Panc1 (cell line): ENCODE data around the gene NPC1L1. TPM values are rescaled to one million over a fixed set of nuclear protein-coding genes. Genes with fewer than 3 reads are reported as not detected.
A peak's percentile ranks its signal among the peaks of the same experiment; 100 is the strongest.
"Not testable (repeated sequence)": the region's sequence is repeated elsewhere in the genome, so short reads cannot be mapped to it uniquely, and the experiment has no call there.

Source experiments
- ATAC-seq: fragments of 200-7000 bp; cut with Tn5 transposase; 2 replicates; pipeline ENCODE4 v1.9.1; 2020; ENCODE audit warnings: mild to moderate bottlenecking, moderate library complexity
- BruUV-seq: library from RNA; stranded (reverse); fragments of 400-500 nt; replicated peaks from 2 replicates; lab custom pipeline; 2021; lab: Mats Ljungman, UMichigan
- CTCF ChIA-PET: fragments of 300-600 bp; sonication (Branson Sonifier 250); formaldehyde crosslinking; loops from one replicate; lab custom pipeline; 2022; ENCODE audit warnings: antibody characterized with exemption; lab: Charles Lee
- POLR2A ChIA-PET: fragments of 300-600 bp; sonication (Branson Sonifier 250); formaldehyde crosslinking; loops from one replicate; lab custom pipeline; 2022; ENCODE audit warnings: antibody characterized with exemption; lab: Charles Lee
- DNase-seq: peaks from one replicate; pipeline ENCODE4 v3.0.0-alpha.2; 2010; ENCODE audit warnings: low read depth, low spot score
- H3K27ac ChIP-seq: 2 replicates; pipeline ENCODE4 v1.5.1; 2011; ENCODE audit warnings: mild to moderate bottlenecking, low read length, inconsistent platforms
- H3K27me3 ChIP-seq: fragments of 200-500 bp; sonication (Bioruptor generic); 2 replicates; pipeline ENCODE4 v1.6.0; 2014; ENCODE audit warnings: low read length, inconsistent platforms; ENCODE audit not compliant: control insufficient read depth, insufficient read depth
- H3K36me3 ChIP-seq: fragments of 200-500 bp; sonication (Bioruptor generic); 2 replicates; pipeline ENCODE4 v1.5.1; 2014; ENCODE audit warnings: inconsistent platforms, mild to moderate bottlenecking, low read length, moderate library complexity; ENCODE audit not compliant: control insufficient read depth, insufficient read depth
- H3K4me1 ChIP-seq: 2 replicates; pipeline ENCODE4 v1.5.1; 2011; ENCODE audit warnings: inconsistent platforms, mild to moderate bottlenecking, low read length, moderate library complexity; ENCODE audit not compliant: control insufficient read depth, insufficient read depth
- H3K4me3 ChIP-seq, 2 experiments: 2 replicates each; pipeline ENCODE4 v1.5.1; 2011 to 2012; ENCODE audit warnings: low read depth in 2 of 2, low read length in 2 of 2, mild to moderate bottlenecking in 2 of 2, inconsistent platforms in 1 of 2, moderate library complexity in 1 of 2
- H3K9me3 ChIP-seq: fragments of 200-500 bp; sonication (Bioruptor generic); 2 replicates; pipeline ENCODE4 v1.5.1; 2014; ENCODE audit warnings: low read depth, mild to moderate bottlenecking, inconsistent platforms, low read length, moderate library complexity; ENCODE audit not compliant: control insufficient read depth, insufficient read depth
- CTCF ChIP-seq: fragments of 450-650 bp; IDR thresholded peaks from 2 replicates; pipeline ENCODE4 v1.5.1; 2017; ENCODE audit warnings: mild to moderate bottlenecking
- POLR2AphosphoS5 ChIP-seq: IDR thresholded peaks from 2 replicates; pipeline ENCODE4 v1.6.1; 2012; ENCODE audit warnings: mild to moderate bottlenecking, low read depth, low read length, moderate library complexity
- REST ChIP-seq, 2 experiments: IDR thresholded peaks; 2 replicates each; pipeline ENCODE4 v1.6.1; 2011 to 2012; ENCODE audit warnings: low read depth in 2 of 2, control low read depth in 1 of 2, low read length in 1 of 2, mild to moderate bottlenecking in 1 of 2, moderate library complexity in 1 of 2; ENCODE audit not compliant: insufficient read depth in 1 of 2
- SIN3A ChIP-seq: IDR thresholded peaks from 2 replicates; pipeline ENCODE4 v1.6.1; 2012; ENCODE audit warnings: low read depth, mild to moderate bottlenecking, low read length, moderate library complexity, borderline replicate concordance; ENCODE audit not compliant: insufficient read depth
- TCF7L2 ChIP-seq: IDR thresholded peaks from 2 replicates; pipeline ENCODE4 v1.6.1; 2011; ENCODE audit warnings: mild to moderate bottlenecking, low read depth, low read length, inconsistent platforms
- in situ Hi-C: cut with HindIII; loops from 2 replicates; pipeline ENCODE4 v1.10.0; 2016; ENCODE audit warnings: low sequenced_read_pairs, low pct_unique_long_range_greater_than_20kb
- intact Hi-C: fragments of 100-400 bp; cut with micrococcal nuclease; formaldehyde crosslinking; loops from one replicate; pipeline ENCODE4 v1.10.0; 2022; ENCODE audit not compliant: unreplicated experiment
- total RNA-seq: library from RNA; stranded (reverse); gene quantifications from one replicate; pipeline ENCODE4 v1.2.1, GENCODE V29; 2021; ENCODE audit not compliant: unreplicated experiment

NPC1L1 gene
- total RNA-seq, 1 experiment from 2014 or later, result not detected

- no peak overlapping the region for H3K27ac ChIP-seq
- DNase-seq (no peak), ATAC-seq (peak; percentile 27)
- no TSS peak for BruUV-seq
- no peak overlapping the region for H3K4me3 ChIP-seq
- in situ Hi-C loops (no loop called here), intact Hi-C loops (loop anchor here (5.0 to 10.0 kb wide), 2 partner anchors 71 to 318 kb away; partner anchors contain the start of gene NUDCD3)
- H3K9me3 ChIP-seq, result no peaks in the 10 kb centered on the region
- CTCF ChIA-PET, result no interaction called here
- TF ChIP-seq POLR2AphosphoS5 (peak; percentile 31; the same call in 1 of the 2 replicates), REST (IDR thresholded peaks at IDR 0.05; ENCODE audit: insufficient read depth in 1 of 2, low read depth in 2 of 2, low read length in 1 of 2) (no peak), SIN3A (no peak), TCF7L2 (no peak), CTCF (no peak)
- no peaks in the 10 kb centered on the region for H3K27me3 ChIP-seq
- H3K4me1 ChIP-seq, result peaks cover 6% of the 10 kb centered on the region; the same call in 1 of the 2 replicates
- H3K36me3 ChIP-seq, result peaks cover 6% of the 10 kb centered on the region; the same call in 1 of the 2 replicates
- POLR2A ChIA-PET, result no interaction called here
These were observed 22.1 kb upstream of the NPC1L1 start for GRCh38 chr7:44563171-44563679.

GRCh38 chr7:44562622-44562962, 21.5 kb upstream of the NPC1L1 start:
- H3K27me3 ChIP-seq, POLR2A ChIA-PET, DNase-seq, H3K4me1 ChIP-seq, H3K27ac ChIP-seq, H3K4me3 ChIP-seq, ATAC-seq, BruUV-seq, H3K36me3 ChIP-seq, CTCF ChIA-PET, H3K9me3 ChIP-seq, in situ Hi-C loops: not testable (repeated sequence)
- intact Hi-C loops, result loop anchor here (5.0 to 10.0 kb wide), 2 partner anchors 70 to 318 kb away; partner anchors contain the start of gene NUDCD3

GRCh38 chr7:44561962-44562621, 21.0 kb upstream of the NPC1L1 start:
- Histone ChIP-seq H3K27me3 (no peaks in the 10 kb centered on the region), H3K4me1 (peaks cover 6% of the 10 kb centered on the region; the same call in 1 of the 2 replicates), H3K27ac (no peak overlapping the region), H3K36me3 (no peaks in the 10 kb centered on the region), H3K9me3 (no peaks in the 10 kb centered on the region), H3K4me3 (no peak overlapping the region)
- no peak for DNase-seq
- no TSS peak for BruUV-seq
- POLR2A ChIA-PET, result no interaction called here
- no peak for TF ChIP-seq POLR2AphosphoS5
- TF ChIP-seq REST (IDR thresholded peaks at IDR 0.05; ENCODE audit: insufficient read depth in 1 of 2, low read depth in 2 of 2, low read length in 1 of 2), result no peak
- TF ChIP-seq SIN3A, result no peak
- no peak for TF ChIP-seq TCF7L2
- no peak for TF ChIP-seq CTCF
- ATAC-seq, result no peak
- CTCF ChIA-PET, result no interaction called here
- intact Hi-C loops, result loop anchor here (5.0 to 10.0 kb wide), 2 partner anchors 70 to 317 kb away; partner anchors contain the start of gene NUDCD3
- in situ Hi-C loops, result no loop called here
